ENCODE data around the gene BMF.
A peak's percentile ranks its signal among the peaks of the same experiment; 100 is the strongest.

The BMF gene

GRCh38 chr15:40050788-40051470 lies 57.8 kb downstream of the BMF start:
- no peak for DNase-seq (ENCODE audit: low read depth in 3 of 3, low spot score in 1 of 3)

- no peak for DNase-seq (ENCODE audit: low read depth in 3 of 3, low spot score in 1 of 3)
These were observed 59.7 kb downstream of the BMF start for GRCh38 chr15:40048926-40049475.

- no peak for DNase-seq (ENCODE audit: low read depth in 3 of 3, low spot score in 1 of 3)
These were observed 60.4 kb downstream of the BMF start for GRCh38 chr15:40048211-40048792.

GRCh38 chr15:40047415-40048210 lies 61.1 kb downstream of the BMF start:
- peak in 1 of 3 donors; percentile 25 for DNase-seq (ENCODE audit: low read depth in 3 of 3, low spot score in 1 of 3)

GRCh38 chr15:40046721-40047414 lies 61.8 kb downstream of the BMF start:
- DNase-seq (ENCODE audit: low read depth in 3 of 3, low spot score in 1 of 3) = no peak

- DNase-seq (ENCODE audit: low read depth in 3 of 3, low spot score in 1 of 3) = no peak
These were observed 63.0 kb downstream of the BMF start for GRCh38 chr15:40045572-40046217.

GRCh38 chr15:40044717-40045571 lies 63.7 kb downstream of the BMF start:
- DNase-seq (ENCODE audit: low read depth in 3 of 3, low spot score in 1 of 3) = peak; percentile 60 to 81 (median 62)

- no peak for DNase-seq (ENCODE audit: low read depth in 3 of 3, low spot score in 1 of 3)
These were observed 64.6 kb downstream of the BMF start for GRCh38 chr15:40043927-40044716.

GRCh38 chr15:40042791-40043320 lies 65.8 kb downstream of the BMF start:
- no peak for DNase-seq (ENCODE audit: low read depth in 3 of 3, low spot score in 1 of 3)

- no peak for DNase-seq (ENCODE audit: low read depth in 3 of 3, low spot score in 1 of 3)
These were observed 67.9 kb downstream of the BMF start for GRCh38 chr15:40040770-40041169.

GRCh38 chr15:40040293-40040635 lies 68.4 kb downstream of the BMF start:
- no peak for DNase-seq (ENCODE audit: low read depth in 3 of 3, low spot score in 1 of 3)

- DNase-seq (ENCODE audit: low read depth in 3 of 3, low spot score in 1 of 3) = peak; percentile 80 to 90 (median 82)
These were observed 69.8 kb downstream of the BMF start, which contains the start of gene SRP14 for GRCh38 chr15:40038638-40039543. Gene SRP14 (minus strand): TSS chr15:40039181. CDS start chr15:40039116, 65 bp downstream.

GRCh38 chr15:40038275-40038637 lies 70.4 kb downstream of the BMF start:
- DNase-seq (ENCODE audit: low read depth in 3 of 3, low spot score in 1 of 3) = no peak
